HepG2 (cell line): Measurements from ENCODE around the gene HIPK3. TPM values are rescaled to one million over a fixed set of nuclear protein-coding genes. Genes with fewer than 3 reads are reported as not detected.

Experiments
- ARHGAP35 ChIP-seq: sonication (generic); formaldehyde crosslinking; IDR thresholded peaks from 2 replicates; pipeline ENCODE4 v1.9.0; 2022; ENCODE audit warnings: mild to moderate bottlenecking, inconsistent platforms, moderate library complexity, missing genetic modification reagents, borderline replicate concordance
- BORCS8-MEF2B ChIP-seq: sonication (generic); formaldehyde crosslinking; IDR thresholded peaks from 2 replicates; pipeline ENCODE4 v1.8.0; 2022; ENCODE audit warnings: mild to moderate bottlenecking, missing genetic modification reagents
- ELF3 ChIP-seq: IDR thresholded peaks from 2 replicates; pipeline ENCODE4 v1.6.1; 2016; ENCODE audit warnings: missing genetic modification reagents, missing compliant biosample characterization
- ETS1 ChIP-seq: sonication (generic); formaldehyde crosslinking; IDR thresholded peaks from 2 replicates; pipeline ENCODE4 v1.4.0; 2020; ENCODE audit warnings: missing genetic modification reagents
- FOSL2 ChIP-seq: sonication (generic); formaldehyde crosslinking; IDR thresholded peaks from 2 replicates; pipeline ENCODE4 v1.4.0; 2020; ENCODE audit warnings: missing genetic modification reagents
- GABPA ChIP-seq, 2 experiments: IDR thresholded peaks; 2 replicates each; pipeline ENCODE4 v1.6.1; 2011 to 2016; ENCODE audit warnings: low read depth in 2 of 2, low read length in 1 of 2, missing biosample characterization in 1 of 2, missing genetic modification characterization in 1 of 2
- GATAD2A ChIP-seq: IDR thresholded peaks from 2 replicates; pipeline ENCODE4 v1.6.1; 2016
- HDAC1 ChIP-seq: sonication (generic); formaldehyde crosslinking; IDR thresholded peaks from 2 replicates; pipeline ENCODE4 v1.5.1; 2020; ENCODE audit warnings: mild to moderate bottlenecking, missing genetic modification reagents
- HNRNPH1 ChIP-seq: fragments of 200-400 bp; formaldehyde crosslinking; optimal IDR thresholded peaks from 2 replicates; pipeline ENCODE3; 2017; ENCODE audit warnings: mild to moderate bottlenecking, low read depth, low read length
- MAF1 ChIP-seq: sonication (generic); formaldehyde crosslinking; IDR thresholded peaks from 2 replicates; pipeline ENCODE4 v1.5.0; 2020; ENCODE audit warnings: missing genetic modification reagents, borderline replicate concordance
- MATR3 ChIP-seq: sonication (generic); formaldehyde crosslinking; IDR thresholded peaks from 2 replicates; pipeline ENCODE4 v1.4.0; 2020; ENCODE audit warnings: missing genetic modification reagents
- PBX3 ChIP-seq: sonication (generic); formaldehyde crosslinking; IDR thresholded peaks from 2 replicates; pipeline ENCODE4 v1.8.1; 2023; ENCODE audit warnings: missing genetic modification reagents, inconsistent platforms, borderline replicate concordance
- RARA ChIP-seq: IDR thresholded peaks from 2 replicates; pipeline ENCODE4 v1.6.1; 2016; ENCODE audit warnings: missing genetic modification reagents, missing compliant biosample characterization
- SATB2 ChIP-seq: sonication (generic); formaldehyde crosslinking; IDR thresholded peaks from 2 replicates; pipeline ENCODE4 v1.5.0; 2020; ENCODE audit warnings: missing genetic modification reagents
- SIX4 ChIP-seq: sonication (generic); formaldehyde crosslinking; IDR thresholded peaks from 2 replicates; pipeline ENCODE4 v1.4.0; 2020; ENCODE audit warnings: missing genetic modification reagents
- TARDBP ChIP-seq: sonication (generic); formaldehyde crosslinking; IDR thresholded peaks from 2 replicates; pipeline ENCODE4 v1.8.0; 2022; ENCODE audit warnings: mild to moderate bottlenecking, missing genetic modification reagents
- U2AF1 ChIP-seq: fragments of 200-400 bp; formaldehyde crosslinking; optimal IDR thresholded peaks from 2 replicates; pipeline ENCODE3; 2017; ENCODE audit warnings: mild to moderate bottlenecking, low read depth, low read length
- ZBTB1 ChIP-seq: sonication (generic); formaldehyde crosslinking; IDR thresholded peaks from 2 replicates; pipeline ENCODE4 v1.4.0; 2020; ENCODE audit warnings: missing genetic modification reagents, borderline replicate concordance
- ZFX ChIP-seq: sonication (generic); formaldehyde crosslinking; IDR thresholded peaks from 2 replicates; pipeline ENCODE4 v1.4.0; 2020; ENCODE audit warnings: mild to moderate bottlenecking, low read depth, missing genetic modification reagents, moderate library complexity
- ZNF17 ChIP-seq: sonication (generic); formaldehyde crosslinking; IDR thresholded peaks from 2 replicates; pipeline ENCODE4 v1.5.0; 2020; ENCODE audit warnings: mild to moderate bottlenecking, missing genetic modification reagents
- ZNF20 ChIP-seq: sonication (generic); formaldehyde crosslinking; IDR thresholded peaks from 2 replicates; pipeline ENCODE4 v1.4.0; 2020; ENCODE audit warnings: mild to moderate bottlenecking, moderate library complexity, missing genetic modification reagents
- ZNF276 ChIP-seq: sonication (generic); formaldehyde crosslinking; IDR thresholded peaks from 2 replicates; pipeline ENCODE4 v1.4.0; 2020; ENCODE audit warnings: mild to moderate bottlenecking, low read depth, missing genetic modification reagents
- ZNF333 ChIP-seq: sonication (generic); formaldehyde crosslinking; IDR thresholded peaks from 2 replicates; pipeline ENCODE4 v1.4.0; 2020; ENCODE audit warnings: mild to moderate bottlenecking, missing genetic modification reagents, borderline replicate concordance
- ZNF558 ChIP-seq: sonication (generic); formaldehyde crosslinking; IDR thresholded peaks from 2 replicates; pipeline ENCODE4 v1.9.0; 2022; ENCODE audit warnings: mild to moderate bottlenecking, missing genetic modification reagents, borderline replicate concordance
- ZNF749 ChIP-seq: sonication (generic); formaldehyde crosslinking; IDR thresholded peaks from 2 replicates; pipeline ENCODE4 v1.8.0; 2022; ENCODE audit warnings: mild to moderate bottlenecking, missing genetic modification reagents, moderate library complexity, borderline replicate concordance
- ZNF780A ChIP-seq: sonication (generic); formaldehyde crosslinking; IDR thresholded peaks from 2 replicates; pipeline ENCODE4 v1.8.0; 2022; ENCODE audit warnings: mild to moderate bottlenecking, missing genetic modification reagents, moderate library complexity
- ZNF816 ChIP-seq: sonication (generic); formaldehyde crosslinking; IDR thresholded peaks from 2 replicates; pipeline ENCODE4 v1.8.0; 2022; ENCODE audit warnings: missing genetic modification reagents, mild to moderate bottlenecking, borderline replicate concordance
- polyA plus RNA-seq, 8 experiments: library from polyadenylated mRNA; depleted of rRNA in 3 of 8; stranded (reverse) in 7 of 8; unstranded in 1 of 8; fragments of >200 nt; fragmentation: Illumina TruSeq in 4 of 8; extraction: Trizol in 4 of 8; gene quantifications; 2 replicates each; pipeline versions ENCODE4 v1.2.1 to v1.2.3, GENCODE V29; 2011 to 2016; ENCODE audit warnings: low read depth in 4 of 8, missing spikeins in 1 of 8, mixed read lengths in 1 of 8; ENCODE audit not compliant: insufficient read depth in 1 of 8
- total RNA-seq, 5 experiments: library from RNA; depleted of rRNA; stranded (reverse); fragments of >200 nt; fragmentation: Illumina TruSeq; extraction: Trizol; gene quantifications; 2 replicates each; pipeline ENCODE4 v1.2.3, GENCODE V29; 2016; ENCODE audit warnings: low read depth in 1 of 5

HIPK3 gene
- total and polyA plus RNA-seq, 2 of the 13 experiments (the other 11 are each of a cell fraction or from before 2014, with no cell fraction given) = 20.5 to 44.3 TPM

GRCh38 chr11:33257897-33258630 lies 883 bp downstream of the HIPK3 start (continued):
- TF ChIP-seq MATR3 (CRISPR knock-in tag) = no peak
- TF ChIP-seq FOSL2 = 0 out of 2 replicates have a peak, but pooled peaks have one; percentile 4
- no peak for TF ChIP-seq PBX3
- TF ChIP-seq U2AF1 = peak; percentile 56
- TF ChIP-seq HNRNPH1 = no peak
- TF ChIP-seq ZNF749 (CRISPR knock-in tag) = peak; percentile 94
- TF ChIP-seq ARHGAP35 (CRISPR knock-in tag) = no peak
- TF ChIP-seq MAF1 (CRISPR knock-in tag) = no peak
- no peak for TF ChIP-seq RARA (CRISPR knock-in tag)
- TF ChIP-seq SIX4 (CRISPR knock-in tag) = no peak; the same call in 1 of the 2 replicates
- TF ChIP-seq ZNF333 (CRISPR knock-in tag) = 0 out of 2 replicates have a peak, but pooled peaks have one; percentile 2
- TF ChIP-seq ZNF276 (CRISPR knock-in tag) = no peak; the same call in 1 of the 2 replicates
- 0 out of 2 replicates have a peak, but pooled peaks have one; percentile 11 for TF ChIP-seq GATAD2A (CRISPR knock-in tag)
- TF ChIP-seq ZNF558 (CRISPR knock-in tag) = peak; percentile 88; the same call in 1 of the 2 replicates
- 0 out of 2 replicates have a peak, but pooled peaks have one; percentile 59 for TF ChIP-seq SATB2 (CRISPR knock-in tag)
- TF ChIP-seq ZFX = peak; percentile 85
- no peak for TF ChIP-seq ZNF17 (CRISPR knock-in tag)
- peak; percentile 39; the same call in 1 of the 2 replicates for TF ChIP-seq ELF3 (CRISPR knock-in tag)
- peak; percentile 67 for TF ChIP-seq HDAC1 (CRISPR knock-in tag)
- peak; percentile 90 for TF ChIP-seq BORCS8-MEF2B (CRISPR knock-in tag)
- TF ChIP-seq TARDBP (CRISPR knock-in tag) = peak; percentile 74; the same call in 1 of the 2 replicates
- TF ChIP-seq ZNF816 = no peak
- TF ChIP-seq ZNF20 = no peak
- no peak for TF ChIP-seq ETS1 (CRISPR knock-in tag)
- no peak for TF ChIP-seq ZBTB1 (CRISPR knock-in tag)
- no peak for TF ChIP-seq GABPA (IDR thresholded peaks at IDR 0.05; ENCODE audit: low read depth, low read length)
- no peak for TF ChIP-seq GABPA (CRISPR knock-in tag; IDR thresholded peaks at IDR 0.05; ENCODE audit: low read depth)
- no peak for TF ChIP-seq ZNF780A (CRISPR knock-in tag)
